HG03442 (cell line): Measurements from ENCODE around the gene CHPF.

Experiments used
- ATAC-seq: cut with Tn5 transposase; IDR thresholded peaks from one replicate; pipeline ENCODE4 v1.9.1; 2021; ENCODE audit warnings: mild to moderate bottlenecking, moderate library complexity; ENCODE audit not compliant: unreplicated experiment

The CHPF gene

DNA sequence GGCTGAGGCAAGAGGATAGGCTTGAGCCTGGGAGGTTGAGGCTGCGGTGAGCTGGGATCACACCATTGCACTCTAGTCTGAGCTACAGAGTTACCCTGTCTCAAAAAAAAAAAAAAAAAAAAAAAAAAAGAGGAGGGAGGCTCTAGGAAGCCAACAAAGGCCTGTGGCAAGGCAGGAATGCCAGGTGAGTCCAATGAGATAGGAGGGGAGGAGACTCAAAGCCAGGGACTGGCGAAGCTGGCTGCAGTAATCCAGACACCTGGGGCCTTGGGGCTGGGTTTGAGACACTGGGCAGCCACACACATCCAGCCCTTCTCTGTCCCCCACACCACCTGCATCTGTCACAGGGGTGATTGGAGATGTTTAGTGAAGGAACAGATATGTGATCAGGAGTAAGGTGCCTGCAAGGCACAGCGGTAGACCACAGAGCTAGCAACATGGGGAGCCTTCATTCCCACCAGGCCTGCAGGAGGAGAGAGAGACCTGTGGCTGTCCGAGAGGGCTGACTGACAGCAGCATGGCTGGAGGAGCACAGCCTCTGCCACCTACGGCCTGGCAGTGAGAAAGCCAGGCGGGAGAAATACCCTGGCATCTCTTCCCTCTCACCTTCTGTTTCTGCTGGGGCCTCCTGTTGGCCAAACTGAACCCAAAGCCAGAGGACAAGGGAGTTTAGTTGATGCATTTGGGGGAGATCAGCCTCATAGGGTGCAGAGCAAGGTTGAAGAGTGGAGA lies 9.5 kb downstream of the CHPF start:
- ATAC-seq: no peak

DNA sequence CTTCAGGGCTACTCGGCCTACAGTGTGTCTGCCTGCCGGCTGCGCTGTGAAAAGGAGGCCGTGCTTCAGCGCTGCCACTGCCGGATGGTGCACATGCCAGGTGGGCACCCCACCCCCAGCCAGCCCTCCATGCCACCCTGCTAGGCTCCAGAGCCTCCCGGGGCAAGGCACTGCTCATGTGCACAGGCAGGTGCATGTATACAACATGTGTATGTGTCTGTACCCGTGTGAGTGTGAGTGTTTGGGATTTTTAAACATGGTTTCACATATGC lies 11.3 kb downstream of the CHPF start:
- no peak for ATAC-seq

DNA sequence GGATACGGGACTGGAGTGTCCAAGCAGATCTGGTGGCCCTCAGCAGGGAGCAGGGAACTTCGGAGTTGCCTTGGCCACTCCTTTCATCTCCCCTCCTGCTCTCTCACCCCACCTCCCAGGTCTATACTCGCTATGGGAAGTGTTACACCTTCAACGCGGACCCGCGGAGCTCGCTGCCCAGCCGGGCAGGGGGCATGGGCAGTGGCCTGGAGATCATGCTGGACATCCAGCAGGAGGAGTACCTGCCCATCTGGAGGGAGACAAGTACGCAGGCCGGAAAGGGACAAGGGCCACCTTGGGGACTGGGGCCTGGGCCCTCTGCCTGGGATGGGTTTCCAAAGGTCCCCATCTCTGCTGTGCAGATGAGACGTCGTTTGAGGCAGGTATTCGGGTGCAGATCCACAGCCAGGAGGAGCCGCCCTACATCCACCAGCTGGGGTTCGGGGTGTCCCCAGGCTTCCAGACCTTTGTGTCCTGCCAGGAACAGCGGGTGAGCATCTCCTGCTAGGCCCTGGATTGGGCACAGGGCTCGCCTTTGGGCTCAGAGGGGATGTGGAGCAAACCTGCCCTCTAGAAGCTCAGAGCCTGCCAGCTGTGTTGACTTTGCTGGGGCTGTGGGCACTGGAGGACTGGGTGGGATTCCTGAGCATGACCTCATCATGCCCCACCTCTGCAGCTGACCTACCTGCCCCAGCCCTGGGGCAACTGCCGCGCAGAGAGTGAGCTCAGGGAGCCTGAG lies 11.8 kb downstream of the CHPF start:
- ATAC-seq: no peak

DNA sequence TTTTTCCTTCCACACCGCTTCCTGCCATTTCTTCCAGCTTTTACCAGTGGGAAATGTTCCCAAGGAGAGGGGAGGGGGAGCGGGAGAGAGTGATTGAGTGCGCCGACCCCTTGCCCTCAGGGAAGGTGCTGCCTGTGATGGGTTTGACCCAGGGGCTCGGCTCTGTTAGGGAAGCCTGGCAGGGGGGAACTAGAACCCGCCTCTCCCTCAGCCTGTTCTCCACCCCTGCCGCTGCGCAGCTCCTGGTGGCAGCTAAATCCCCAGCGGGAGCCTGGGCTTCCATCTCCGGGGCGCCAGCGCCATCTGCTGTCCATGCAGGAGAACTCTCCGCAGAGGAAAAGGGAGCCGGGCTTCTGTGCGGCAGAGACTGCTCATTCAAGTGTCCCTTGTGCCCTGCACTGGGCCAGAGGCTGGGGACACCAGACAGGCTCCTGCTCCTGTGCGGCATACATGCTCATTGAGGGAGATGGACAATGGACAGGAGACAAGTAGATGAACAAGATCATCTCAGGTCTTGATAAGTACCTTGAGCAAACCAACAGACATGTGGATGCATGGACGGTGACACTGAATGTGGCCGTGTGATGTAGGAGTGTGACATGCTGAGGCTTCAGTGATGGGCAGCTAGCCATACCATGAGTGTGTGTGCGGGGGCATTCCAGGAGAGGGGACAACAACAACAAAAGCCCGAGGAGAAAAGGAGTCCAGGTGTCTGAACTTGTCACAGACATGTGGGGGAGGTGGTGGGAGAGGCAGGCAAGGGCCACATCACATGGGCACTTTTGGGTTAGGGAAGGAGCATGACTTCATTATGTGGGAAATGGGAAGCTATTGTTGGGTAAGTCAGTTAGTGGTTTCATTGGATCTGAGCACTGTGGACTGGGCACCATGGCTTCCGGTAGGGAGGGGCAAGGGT lies 13.3 kb downstream of the CHPF start:
- ATAC-seq: peak; percentile 85

DNA sequence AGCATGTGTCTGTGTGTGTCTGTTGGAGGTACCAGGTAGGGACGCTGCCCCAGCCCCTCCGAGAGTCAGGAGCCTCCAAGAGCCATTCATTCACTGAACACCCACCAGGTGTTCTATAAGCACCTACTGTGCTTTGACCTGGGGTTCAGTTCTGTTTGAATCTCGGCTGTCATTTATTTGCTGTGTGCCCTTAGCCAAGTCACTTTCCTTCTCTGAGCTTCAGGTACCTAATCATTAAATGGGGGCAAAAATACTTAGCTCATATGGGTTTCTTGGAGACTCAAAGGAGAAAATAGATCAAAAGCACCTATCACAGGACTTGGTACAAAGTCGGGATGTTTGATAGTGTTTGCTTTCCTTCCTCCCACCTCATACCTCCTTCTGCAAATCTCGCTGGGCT lies 16.1 kb downstream of the CHPF start:
- no peak for ATAC-seq

DNA sequence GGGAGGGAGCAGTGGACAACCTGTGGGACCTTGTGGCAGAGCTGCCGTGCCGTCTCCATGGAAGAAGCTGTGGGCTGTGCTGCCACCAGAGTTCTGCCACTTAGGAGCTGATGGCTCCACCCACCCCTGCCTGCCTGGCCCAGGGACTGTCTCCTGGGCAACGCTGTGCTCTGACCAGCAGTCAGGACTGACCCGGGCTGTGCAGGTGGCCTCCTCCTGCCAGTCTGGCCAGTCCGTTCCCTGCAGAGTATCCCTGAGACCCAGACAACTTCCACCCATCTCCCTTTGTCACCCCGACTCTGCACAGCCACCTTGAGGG lies 16.6 kb downstream of the CHPF start:
- no peak for ATAC-seq

DNA sequence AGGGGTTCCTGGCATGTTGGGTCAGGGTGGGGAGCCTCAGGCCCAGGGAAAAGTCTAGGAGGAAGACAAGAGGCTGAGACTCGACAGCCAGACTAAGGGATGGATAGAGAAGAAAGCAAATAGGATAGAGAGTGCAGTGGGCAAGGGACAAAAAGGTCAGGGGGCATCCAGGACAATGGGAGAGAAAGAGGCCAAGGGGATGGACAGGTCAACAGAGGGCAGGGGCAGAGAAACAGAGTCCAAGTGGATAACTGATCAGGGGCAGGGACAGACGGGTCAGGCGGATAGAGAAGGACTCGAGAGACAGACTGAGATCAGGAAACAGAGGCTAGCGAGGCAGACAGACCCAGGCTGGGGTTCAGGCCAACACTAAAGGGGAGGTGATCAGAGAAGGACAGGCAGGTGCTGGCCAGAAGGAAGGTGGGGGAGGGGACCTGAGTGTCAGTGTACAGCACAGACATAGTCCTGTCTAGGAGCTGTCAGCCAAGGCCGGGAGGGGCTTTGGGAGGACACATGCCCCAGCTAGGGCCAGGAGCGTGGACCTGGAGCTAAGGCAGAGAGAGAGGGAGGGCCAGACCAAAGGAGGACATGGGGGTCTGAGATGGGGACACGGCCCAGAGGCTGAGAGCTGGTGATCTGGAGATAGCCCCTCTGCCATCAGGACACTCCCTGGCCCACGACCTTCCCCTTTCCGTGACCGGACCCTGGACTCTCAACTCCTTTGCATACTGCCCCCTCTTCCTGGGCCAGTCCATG lies 17.1 kb downstream of the CHPF start:
- ATAC-seq: no peak

DNA sequence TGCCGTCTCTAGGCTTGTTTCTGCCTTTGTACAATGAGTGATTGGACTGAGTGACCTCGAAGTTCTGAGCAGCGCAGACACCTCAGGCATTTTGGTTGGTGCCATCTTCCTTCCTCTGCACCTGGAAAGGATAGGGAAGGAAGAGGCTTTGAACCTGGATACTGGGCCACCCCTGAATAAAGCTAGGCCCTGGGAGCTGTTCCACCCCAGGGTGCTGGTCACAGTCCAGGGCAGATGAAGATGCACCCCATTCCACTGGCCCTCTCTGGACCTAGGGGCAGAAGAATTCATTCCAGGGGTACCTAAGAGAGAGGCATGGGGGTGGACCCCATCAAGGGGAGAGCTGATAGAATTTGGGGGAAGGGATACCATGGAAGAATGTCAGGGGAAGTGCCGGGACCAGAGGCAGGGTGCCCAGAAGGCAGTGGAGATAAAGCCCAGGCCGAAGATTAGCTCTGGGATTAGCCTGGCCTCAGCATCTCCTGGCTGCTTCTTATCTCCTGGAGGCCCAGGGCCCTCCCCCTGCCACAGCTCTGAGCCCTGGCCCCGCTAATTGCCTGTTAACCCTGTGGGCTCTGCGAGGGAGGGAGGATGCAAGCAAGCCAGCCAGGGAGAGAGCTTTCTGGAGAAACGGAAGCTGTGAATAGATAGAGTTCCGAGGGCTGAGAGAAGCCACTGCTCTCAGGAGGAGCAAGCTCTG lies 17.9 kb downstream of the CHPF start:
- ATAC-seq: no peak

DNA sequence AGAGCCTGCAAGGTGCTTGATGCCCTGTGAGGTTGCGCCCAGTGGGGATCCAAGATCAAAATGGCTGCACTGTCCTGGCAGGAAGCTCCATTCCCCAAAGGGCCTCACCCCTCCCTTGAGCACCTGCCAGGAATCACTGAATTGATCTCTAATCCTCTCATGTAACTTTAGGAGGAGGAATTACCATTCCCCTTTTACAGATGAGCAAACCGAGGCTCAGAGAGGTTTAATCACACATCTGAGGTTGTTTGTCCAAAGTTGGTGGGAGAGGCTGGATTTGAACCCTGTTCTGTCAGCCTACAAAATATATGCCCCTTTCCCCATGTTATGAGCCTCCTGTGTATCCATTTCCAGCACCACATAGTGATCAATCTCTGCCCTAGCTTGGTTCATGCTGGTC lies 18.8 kb downstream of the CHPF start:
- ATAC-seq: no peak

DNA sequence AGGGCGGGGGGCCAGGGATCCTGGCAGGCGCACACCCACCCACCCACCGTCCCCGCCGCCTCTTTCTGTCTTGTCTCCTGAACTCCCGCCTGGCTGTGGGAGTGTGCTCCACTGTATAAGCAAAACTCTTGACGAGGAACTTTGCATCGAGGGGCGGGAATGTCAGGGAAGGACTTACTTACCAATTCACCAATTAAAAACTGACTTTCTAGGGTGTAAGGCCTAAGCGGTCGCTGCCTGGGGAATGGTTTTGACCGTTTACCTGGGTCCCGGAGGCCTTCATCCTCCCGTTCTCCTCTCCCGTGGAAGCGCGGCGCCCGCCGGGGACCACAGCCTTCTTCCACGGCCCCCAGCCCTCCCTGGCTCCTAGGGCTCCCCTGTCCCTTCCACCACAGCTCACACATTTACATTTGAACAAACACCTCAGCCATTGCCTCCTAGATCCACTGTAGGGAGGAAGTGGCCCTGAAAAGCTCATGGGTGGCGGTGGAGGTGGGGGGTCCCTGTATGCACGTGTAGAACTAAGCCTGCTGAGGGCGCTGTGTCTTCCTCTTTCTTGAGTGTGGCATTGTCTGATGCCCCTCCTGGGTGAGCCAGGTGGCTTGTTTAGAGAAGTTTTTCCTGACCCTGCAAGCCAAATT lies 20.5 kb downstream of the CHPF start:
- no peak for ATAC-seq

DNA sequence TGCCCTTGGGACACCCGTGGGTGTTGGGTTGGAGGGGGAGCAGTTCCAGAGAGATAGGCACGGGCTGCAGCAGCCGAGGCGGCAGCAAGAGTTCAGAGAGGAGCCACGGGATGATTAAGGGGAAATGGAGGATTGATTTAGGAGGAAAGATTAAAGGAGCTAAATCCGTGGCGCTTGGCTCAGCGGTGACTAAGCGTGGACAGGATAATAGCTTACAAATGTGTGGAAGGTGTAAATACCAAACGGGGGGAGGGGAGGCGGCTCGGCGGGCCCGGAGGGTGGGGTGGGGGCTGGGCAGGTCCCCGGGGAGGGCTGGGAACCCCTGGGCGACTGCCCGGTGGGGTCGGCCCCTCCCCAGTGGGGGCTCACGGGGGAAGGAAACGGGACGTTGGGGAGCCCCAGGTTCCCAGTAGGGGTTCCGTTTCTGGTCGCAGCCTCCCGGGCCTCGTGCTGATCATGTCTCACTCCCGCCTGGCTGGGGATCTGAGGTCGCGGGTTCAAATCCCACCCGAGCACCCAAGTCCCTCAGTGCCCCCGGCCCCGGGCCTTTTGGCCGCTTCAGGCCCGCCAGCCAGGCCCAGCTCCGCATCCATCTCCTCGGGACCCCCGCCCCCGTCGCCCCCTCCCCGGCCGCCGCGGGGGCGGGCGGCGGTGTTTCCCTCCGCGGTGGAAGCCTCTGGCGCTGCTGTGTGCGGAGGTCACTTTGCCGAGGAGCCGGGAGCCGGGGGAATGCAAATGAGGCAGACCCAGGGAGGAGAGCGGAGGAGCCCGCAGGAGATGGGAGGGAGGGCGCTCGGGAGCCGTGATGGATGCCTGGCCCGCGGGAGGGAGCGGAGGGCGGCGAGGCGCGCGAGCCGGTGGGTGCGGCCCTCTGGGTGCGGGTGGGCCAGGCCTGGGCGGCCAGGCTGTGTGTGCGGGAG lies 21.2 kb downstream of the CHPF start:
- no peak for ATAC-seq

DNA sequence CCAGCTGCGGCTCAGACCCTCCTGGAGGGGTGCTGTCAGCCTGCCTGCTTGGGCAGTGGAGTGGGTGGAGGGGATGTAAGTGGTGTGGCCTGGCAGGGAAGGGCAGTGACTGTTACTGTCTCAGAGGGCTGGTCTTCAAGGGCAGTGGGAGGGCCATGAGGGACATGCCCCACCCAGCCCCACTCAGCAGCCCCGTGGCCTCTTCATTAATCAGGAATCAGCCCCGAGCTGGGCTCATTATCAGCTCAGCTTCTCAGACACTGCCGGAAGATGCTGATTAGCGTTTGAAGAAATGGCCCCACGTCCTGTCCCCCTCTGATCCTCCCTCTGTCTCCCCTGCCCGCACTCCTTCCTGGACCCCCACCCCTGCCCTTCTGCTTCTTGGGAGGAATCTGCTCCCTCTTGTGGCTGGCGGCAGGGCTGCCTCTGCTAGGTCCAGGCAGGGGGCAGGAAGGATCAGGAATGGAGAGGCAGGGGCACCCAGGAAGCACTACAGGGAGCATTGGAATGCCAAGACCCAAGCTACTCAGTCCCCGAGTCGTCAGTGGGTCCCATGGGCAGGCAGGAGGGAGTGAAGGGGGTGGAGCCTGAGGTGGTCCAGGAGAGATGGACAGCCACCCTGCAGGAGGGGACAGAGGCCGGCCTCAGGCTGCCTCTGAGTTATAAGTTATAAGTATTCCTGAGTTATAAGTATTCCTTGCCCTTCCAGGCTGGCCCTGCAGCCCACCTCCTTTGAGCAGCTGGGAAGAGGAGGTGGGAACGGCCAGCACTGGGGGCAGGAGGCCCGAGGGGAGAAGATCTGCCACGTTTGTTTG lies 22.3 kb downstream of the CHPF start:
- no peak for ATAC-seq

DNA sequence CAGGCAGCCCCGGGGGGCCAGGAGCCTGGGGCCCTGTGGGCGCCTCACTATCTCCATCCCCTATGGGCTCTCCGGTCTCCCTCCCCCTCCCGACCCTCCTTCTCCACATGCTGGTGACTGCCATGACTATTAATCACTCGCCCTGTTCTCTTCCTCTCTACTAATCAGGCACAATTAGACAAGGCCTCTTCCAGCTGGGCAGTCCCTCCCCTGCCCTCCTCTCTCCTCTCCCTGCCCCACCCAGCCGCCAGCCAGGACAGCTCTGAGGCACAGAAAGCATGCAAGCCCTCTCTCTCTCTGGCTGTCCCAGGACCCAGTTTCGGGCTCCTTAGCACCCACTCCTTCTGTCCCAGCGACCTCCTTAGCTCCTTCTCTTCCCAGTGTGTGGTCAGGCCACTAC lies 23.5 kb downstream of the CHPF start:
- ATAC-seq: no peak

DNA sequence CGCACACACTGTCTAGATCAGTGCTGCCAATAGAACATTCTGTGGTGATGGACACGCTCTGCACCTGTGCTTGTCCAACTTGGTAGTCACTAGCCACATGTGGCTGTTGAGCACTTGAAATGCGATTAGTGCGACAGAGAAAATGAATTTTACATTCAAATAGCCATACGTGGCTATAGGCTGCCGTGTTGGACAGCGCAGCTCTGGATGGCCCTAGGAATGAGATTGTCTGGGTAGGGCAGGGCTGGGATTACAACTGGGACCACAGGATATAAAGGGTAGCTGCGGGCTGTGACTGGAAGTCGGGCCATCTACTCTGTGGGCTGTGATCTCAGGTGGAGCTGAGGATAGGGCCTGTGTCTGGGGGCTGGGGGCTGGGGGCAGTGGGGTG lies 24.1 kb downstream of the CHPF start:
- ATAC-seq: no peak

DNA sequence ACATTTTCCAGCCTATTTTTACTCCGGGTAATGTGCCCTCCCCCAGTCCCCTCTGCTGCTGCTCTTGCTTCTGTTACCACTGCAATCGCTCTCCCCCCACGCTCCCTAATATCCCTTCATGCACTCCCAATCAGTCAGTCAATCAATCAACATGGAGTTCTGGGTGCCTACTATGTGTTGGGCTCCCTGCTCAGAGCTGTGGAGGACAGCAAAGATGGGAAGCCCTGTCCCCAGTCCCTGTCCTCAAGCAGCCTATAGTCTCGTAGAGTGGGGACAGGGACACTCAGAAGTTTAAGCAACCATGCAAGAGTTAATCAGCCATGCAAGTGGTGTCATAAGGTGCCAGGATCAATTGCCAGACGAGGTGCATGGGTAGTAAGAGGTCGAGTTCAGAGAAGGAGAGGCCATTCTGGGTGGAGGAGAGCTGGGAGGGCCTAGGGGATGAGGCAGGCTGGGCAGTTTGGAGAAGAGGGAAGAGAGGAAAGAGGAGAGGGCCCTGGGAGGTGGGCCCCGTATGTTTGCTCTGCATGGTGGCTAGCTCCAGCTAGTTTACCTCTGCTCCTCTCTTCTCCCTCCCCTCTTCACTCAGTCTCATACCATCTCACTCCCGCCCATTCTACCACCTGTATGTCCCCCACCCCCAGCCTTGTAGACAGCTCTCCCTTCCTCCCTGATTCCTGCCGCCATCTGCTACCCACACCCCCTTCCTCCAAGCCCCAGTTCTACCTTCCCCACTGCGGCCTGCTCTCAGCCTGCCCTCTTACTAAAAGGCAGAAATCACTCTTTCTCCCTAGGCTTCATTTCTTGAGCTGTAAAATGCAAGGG lies 25.4 kb downstream of the CHPF start:
- no peak for ATAC-seq

DNA sequence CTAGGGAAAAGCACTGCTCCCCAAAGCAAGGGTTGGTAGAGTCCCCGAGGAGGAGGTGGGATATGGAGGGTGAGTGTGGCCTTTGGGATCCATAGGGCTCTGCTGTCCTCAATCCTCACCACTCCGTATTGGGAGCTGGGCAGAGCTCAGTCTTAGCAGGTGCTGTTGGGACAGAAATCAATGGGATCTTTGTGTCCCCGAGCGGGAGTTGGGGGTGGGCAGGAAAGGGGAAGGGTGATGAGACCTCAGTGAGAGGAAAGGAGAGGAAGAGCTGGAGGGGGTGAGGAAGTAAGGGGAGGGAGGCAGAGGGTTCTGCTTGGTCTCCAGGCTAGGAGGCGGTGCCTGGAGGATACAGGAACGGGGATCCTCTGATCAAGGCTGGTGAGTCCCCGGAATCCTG lies 26.7 kb downstream of the CHPF start:
- ATAC-seq: no peak

DNA sequence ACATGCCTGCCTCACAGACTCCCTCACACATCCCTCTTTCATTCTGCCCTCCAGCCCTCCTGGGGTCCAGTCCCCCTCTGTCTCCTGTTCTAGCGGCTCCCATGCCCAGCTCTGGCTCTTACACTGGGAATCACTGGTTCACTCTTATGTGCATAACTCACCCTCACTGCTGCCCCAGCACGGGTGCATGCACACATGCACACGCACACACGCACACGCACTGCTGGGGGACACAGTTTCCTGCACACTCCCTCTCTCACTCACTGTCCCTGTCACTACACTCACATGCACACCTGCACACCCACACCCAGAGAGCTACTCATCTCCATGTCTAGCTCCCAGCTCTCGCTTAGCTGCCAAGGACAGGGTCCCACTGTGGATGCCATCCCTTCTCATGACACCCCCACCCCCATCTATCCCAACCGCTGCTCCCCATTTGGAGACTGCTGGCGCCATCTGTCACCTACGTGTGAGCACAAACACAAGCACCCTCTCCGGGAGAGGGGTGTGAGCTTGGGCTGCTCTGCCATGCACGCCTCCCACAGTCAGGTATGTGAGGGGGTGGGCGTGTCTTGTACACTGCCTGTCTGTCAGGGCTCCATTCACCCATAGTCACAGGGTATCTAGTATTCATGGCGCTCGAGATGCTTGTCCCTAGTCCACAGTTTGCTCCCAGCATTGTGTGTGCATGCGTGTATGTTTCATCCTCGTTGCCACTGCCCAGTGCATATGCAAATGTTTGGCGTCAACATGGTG lies 27.6 kb downstream of the CHPF start:
- ATAC-seq: no peak
